ENCODE results near the gene CNTLN. TPM values are rescaled to one million over a fixed set of nuclear protein-coding genes. Genes with fewer than 3 reads are reported as not detected.
"Not testable (repeated sequence)": the region's sequence is repeated elsewhere in the genome, so short reads cannot be mapped to it uniquely, and the experiment has no call there.

Gene CNTLN
- polyA plus RNA-seq, 1 donor, result 14.4 TPM

DNA sequence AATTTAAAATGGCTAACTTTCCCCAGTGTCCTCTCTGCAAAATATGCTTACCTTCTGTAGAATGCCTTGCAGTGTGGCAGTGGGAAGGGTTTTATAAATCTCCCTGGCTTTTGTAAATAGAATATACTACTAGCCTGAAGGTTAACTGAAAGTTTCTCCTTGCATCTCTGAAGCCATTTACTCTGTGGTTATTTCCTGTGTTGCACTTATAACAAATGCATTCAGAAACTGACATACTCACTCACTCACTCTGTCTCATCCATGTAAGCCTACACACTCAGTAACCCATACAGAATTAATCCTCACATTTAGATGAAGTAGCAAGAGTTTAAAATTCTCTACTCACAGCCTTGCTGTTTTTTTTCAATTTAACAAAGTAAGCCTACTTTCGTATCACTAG, 356.9 kb downstream of the CNTLN start:
- DNase-seq, result no peak

DNA sequence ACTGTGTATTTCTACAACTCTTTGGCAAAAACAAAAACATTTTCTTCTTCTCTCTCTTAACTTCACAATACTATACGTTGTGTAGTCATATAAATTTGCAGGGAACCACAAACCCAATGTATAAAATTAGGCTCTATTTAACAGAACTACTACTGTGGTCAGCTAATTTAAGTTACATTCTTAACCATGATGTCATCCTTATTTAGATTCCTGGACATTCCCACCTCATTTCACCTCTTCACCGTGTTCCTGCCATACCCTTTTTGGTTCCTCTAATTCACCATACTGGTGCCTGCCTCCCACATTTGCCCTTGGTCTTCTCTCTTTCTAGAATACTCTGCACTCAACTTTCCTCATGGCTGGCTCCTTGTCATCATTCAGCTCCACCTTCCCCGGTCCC, 368.4 kb downstream of the CNTLN start:
- no peak for DNase-seq

GRCh38 chr9:17509151-17509550, 374.3 kb downstream of the CNTLN start:
- no peak for DNase-seq

DNA sequence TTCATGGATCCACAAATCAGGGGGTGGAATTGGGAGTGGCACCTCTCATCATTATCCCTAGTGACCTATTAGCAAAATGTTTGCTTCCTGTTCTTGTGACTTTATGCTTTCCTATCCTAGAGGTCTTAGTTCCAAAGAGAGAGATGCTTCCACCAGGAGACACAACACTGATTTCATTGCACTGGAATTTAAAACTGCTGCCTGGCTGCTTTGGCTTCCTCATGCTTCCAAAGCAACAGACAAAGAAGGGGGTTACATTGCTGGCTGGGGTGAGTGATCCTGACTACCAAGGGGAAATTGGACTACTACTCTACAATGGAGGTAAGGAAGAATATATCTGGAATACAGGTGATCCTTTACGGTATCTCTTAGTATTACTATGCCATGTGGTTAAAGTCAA, 374.9 kb downstream of the CNTLN start:
- DNase-seq, result no peak

GRCh38 chr9:17519761-17520160, 384.9 kb downstream of the CNTLN start:
- no peak for DNase-seq

DNA sequence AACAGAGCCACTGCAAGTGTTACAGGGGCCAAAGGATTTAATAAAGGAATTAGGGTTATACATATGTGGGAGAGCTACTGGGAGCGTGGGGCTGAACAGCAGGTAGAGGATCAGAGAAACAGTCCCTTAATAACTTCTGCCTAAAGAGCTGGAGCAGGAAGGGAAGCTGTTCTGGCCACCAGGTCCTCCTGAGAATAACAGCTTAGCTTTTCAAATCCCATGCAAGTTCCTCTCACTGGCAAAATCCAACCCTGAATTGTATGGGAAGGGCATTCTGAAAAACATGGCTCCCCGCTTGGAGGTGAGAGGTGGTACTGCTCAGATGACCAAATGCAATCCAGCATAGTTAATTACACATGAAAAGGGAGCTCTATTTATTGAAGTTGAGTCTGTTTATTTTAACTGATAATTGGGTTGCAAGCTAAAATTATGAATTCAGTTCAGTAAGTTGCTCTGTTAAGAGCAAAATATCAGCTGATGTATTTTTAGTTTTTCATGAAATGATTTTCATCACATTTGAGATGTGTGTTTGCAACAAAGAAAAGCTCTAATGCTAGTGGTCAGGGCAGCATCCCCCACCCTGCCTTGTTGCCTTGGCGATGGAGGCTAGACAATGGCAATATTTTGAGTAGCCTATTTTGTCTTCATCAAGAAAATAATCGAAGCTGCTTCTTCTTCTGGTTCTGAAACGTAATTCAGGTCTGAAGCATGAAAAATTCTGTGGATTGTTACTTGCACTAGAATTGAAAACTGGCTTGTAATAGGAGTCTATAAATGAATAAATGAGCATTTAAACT, 385.6 kb downstream of the CNTLN start:
- DNase-seq, result no peak

- no peak for DNase-seq
Observed at GRCh38 chr9:17521100-17521855, 386.4 kb downstream of the CNTLN start.

GRCh38 chr9:17526726-17527125, 391.9 kb downstream of the CNTLN start:
- not testable (repeated sequence) for DNase-seq

DNA sequence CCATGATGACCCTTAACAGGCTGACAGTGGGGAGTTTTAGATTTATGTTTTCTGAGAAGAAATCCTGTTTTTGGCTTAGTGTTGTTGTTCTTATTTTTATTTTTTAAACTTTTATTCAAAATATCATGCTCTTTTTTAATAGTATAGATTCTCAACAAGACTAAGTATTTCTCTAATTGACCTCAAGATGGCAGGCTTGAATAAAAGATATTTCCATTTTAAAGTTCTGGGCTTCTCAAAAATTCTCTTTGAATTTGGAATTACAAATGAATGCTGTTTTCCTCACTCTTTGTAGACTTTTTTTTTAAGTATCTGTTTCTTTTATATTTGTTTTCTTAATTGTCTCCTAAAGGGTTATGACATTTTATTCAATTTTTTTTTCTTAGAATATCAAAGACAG, 394.0 kb downstream of the CNTLN start:
- DNase-seq, result no peak

DNA sequence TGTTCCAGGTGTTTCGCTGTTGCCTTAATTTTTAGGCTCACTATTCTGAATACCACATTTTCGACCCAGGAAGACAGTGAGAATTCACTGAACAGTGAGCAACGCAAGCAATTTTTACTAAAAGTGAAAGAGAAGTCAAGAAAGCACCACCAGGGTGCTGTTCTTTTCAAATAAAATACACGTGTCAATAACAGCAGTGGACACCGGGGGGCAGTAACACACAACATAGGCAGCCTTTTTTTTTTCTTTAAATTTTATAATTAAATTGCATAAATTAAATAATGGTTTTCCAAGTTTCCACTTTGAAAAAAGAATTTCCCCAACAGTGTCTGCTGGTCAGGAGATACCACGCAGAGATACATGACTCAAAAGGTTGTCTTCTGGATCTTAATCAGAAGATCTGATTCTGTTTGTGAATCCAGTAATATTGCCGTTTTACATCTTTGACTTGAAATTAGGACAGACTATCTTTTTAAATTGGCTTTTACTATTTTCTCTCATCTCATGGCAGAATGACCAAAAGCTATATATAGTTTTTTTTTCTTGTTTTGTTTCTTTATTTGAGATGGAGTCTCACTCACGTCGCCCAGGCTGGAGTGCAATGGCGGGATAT, 396.9 kb downstream of the CNTLN start:
- peak; percentile 46 for DNase-seq

DNA sequence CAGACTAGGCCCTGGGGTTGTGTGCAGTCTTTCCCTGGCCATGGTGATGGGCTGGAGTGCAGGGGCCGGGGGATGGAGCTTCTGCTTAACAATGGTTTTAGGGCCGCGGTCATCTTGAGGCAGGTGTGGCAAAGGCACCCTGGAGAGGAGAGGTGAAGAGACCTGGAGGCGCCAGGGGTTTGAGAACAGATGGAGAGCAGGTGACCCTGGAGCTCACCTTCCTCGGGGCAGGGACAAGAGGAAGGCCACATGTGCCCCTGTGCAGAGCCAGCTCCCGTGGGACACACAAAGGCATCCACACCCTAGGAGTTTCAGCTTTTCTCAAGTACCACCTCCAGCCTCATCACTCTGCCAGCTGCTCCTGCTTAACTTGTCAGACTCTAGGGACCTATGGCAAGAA, 397.6 kb downstream of the CNTLN start:
- no peak for DNase-seq

DNA sequence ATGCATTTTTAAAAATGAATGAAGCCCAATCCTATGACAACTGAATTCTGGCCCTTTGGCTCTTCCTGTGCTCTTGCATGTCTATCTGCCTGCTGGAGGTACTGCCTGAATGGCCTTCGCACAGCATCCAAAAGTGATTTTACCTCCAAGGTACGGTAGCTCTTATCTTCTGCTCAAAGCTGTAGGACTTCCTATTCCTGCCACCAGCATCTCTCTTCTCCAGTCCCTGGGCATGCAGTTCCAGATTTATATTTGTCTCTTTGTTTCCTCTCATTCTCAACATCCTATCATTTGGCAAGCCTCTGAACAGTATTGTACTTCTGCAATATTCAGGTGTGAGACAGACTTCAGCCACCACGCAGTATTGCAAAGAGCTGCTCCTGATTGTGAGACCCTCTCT, 400.3 kb downstream of the CNTLN start:
- DNase-seq, result no peak

DNA sequence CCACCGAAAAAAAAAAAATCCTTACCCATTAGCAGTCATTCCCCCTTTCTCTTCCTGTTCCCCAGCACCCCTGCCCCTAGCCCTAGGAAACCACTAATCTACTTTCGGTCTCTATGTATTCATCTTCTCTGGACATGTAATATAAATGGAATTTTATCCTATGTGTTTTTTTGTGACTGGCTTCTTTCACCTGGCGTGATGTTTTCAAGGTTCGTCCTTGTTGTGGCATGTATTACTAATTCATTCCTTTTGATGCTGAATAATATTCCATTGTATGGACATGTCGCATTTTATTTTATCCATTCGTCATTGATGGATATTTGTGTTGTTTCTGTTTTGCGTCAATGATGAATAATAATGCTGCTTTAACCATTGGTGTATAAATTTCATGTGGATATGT, 401.2 kb downstream of the CNTLN start:
- no peak for DNase-seq

DNA sequence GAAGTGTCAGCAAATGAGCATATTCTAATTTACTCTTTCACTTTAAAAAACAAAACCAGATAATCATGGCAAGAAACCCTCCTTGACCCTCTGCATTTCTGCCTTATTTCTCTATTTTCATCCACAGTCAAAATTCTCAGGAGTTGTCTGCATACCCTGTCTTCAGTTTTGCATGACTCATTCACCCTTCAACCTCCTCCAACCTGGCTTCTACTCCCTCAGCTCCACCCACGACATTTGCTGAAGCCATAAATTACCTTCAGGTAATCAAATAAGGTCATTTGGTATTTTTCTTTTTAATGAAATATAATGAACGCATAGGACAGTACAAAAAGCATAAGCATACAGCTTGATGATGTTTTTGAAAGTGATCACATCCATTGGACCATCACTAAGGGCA, 416.2 kb downstream of the CNTLN start:
- DNase-seq, result no peak

Measured in left kidney (tissue), 2 donors.